Activated CD8-positive, alpha-beta T cell treated with anti-CD3 and anti-CD28 coated beads, Interleukin-2, amount 10 ng/mL, durations not matched to agents 7 days and 5 days (primary cell): ENCODE results near the gene DCN. TPM values are rescaled to one million over a fixed set of nuclear protein-coding genes. Genes with fewer than 3 reads are reported as not detected.

Experiments used
- ATAC-seq: fragments of 150-1000 bp; cut with Tn5 transposase; one replicate; pipeline ENCODE4 v1.10.0; 2021; ENCODE audit warnings: moderate library complexity
- CTCF ChIA-PET: fragments of 350-600 bp; sonication (Branson Sonifier 250); formaldehyde crosslinking; loops from one replicate; lab custom pipeline; 2021; ENCODE audit warnings: antibody characterized with exemption; lab: Charles Lee
- POLR2A ChIA-PET: fragments of 350-600 bp; sonication (Branson Sonifier 250); formaldehyde crosslinking; loops from one replicate; lab custom pipeline; 2021; ENCODE audit warnings: antibody characterized with exemption; lab: Charles Lee
- DNase-seq: peaks from one replicate; pipeline ENCODE4 v3.0.0-alpha.2; 2020
- H3K27ac Mint-ChIP-seq: one replicate; pipeline ENCODE4 v1.8.0; 2021; ENCODE audit warnings: mild to moderate bottlenecking, mixed read lengths
- H3K27me3 Mint-ChIP-seq: one replicate; pipeline ENCODE4 v1.8.0; 2021; ENCODE audit warnings: low read depth, mixed read lengths
- H3K36me3 Mint-ChIP-seq: one replicate; pipeline ENCODE4 v1.8.0; 2021; ENCODE audit warnings: low read depth, mixed read lengths
- H3K4me1 Mint-ChIP-seq: one replicate; pipeline ENCODE4 v1.8.0; 2021; ENCODE audit warnings: low read depth, mixed read lengths
- H3K4me3 Mint-ChIP-seq: one replicate; pipeline ENCODE4 v1.8.0; 2021; ENCODE audit warnings: mild to moderate bottlenecking, mixed read lengths
- H3K9me3 Mint-ChIP-seq: one replicate; pipeline ENCODE4 v1.8.0; 2022; ENCODE audit warnings: mixed read lengths; ENCODE audit not compliant: insufficient read depth
- total RNA-seq, 2 experiments: library from RNA; stranded (reverse); gene quantifications; one replicate each; pipeline ENCODE4 v1.2.3, GENCODE V29; 2021

The DCN gene
- total RNA-seq, 2 experiments from 2014 or later = not detected

DNA sequence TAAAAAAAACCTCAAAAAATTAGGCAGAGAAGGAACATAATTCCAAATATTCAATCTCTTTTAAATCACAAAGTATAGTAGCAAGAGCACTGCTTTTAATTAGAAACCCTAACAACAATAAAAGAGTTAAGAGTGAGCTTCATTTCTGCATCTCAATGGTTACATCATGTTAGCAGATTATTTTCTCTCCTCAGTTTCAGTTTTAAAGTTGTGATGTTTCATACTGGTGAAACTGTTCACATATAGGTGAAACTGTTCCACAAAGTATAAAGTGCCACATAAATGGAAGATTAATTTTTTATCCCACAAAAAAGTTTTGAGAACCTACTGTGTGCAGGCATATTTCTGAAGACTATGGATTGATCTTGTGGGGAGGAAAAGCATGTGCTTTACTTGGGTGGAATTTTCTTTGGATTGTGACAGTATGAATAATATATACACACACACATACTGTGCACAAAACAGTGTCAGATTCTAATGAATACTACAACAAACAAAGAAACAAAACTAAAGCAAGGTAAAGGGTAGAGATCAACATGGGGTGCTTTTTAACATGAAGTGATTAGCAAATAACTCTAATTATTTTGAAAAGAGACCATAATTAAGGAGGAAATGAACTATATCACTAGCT is 88.5 kb downstream of the DCN start:
- H3K4me3 Mint-ChIP-seq = no peak overlapping the region
- H3K9me3 Mint-ChIP-seq = peaks cover 3% of the 10 kb centered on the region
- no peaks in the 10 kb centered on the region for H3K36me3 Mint-ChIP-seq
- no peak for ATAC-seq
- ChIA-PET CTCF (no interaction called here), POLR2A (no interaction called here)
- H3K27ac Mint-ChIP-seq = no peak overlapping the region
- H3K27me3 Mint-ChIP-seq = no peaks in the 10 kb centered on the region
- H3K4me1 Mint-ChIP-seq = no peaks in the 10 kb centered on the region
- no peak for DNase-seq

DNA sequence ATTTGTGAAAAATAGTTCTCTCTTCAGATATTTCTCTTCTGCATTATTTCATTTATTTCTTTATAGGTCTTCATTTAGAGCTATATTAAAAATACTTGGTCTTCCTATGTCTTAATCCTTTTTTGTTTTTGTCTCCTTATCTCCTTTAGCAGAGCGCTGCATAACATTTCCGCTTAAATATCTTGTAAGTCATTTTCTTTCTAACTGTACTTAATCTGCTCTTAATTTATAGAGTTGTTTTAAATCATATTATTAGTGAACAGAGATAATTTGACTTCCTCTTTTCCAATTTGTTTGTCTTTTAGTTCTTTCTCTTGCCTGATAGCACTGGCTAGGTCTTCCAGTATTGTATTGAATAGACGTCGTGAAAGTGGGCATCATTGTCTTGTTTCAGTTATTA is 89.3 kb downstream of the DCN start:
- Mint-ChIP-seq H3K4me3 (no peak overlapping the region), H3K9me3 (peaks cover 8% of the 10 kb centered on the region), H3K4me1 (no peaks in the 10 kb centered on the region), H3K36me3 (no peaks in the 10 kb centered on the region), H3K27me3 (no peaks in the 10 kb centered on the region), H3K27ac (no peak overlapping the region)
- no peak for DNase-seq
- CTCF ChIA-PET = no interaction called here
- POLR2A ChIA-PET = no interaction called here
- ATAC-seq = no peak

DNA sequence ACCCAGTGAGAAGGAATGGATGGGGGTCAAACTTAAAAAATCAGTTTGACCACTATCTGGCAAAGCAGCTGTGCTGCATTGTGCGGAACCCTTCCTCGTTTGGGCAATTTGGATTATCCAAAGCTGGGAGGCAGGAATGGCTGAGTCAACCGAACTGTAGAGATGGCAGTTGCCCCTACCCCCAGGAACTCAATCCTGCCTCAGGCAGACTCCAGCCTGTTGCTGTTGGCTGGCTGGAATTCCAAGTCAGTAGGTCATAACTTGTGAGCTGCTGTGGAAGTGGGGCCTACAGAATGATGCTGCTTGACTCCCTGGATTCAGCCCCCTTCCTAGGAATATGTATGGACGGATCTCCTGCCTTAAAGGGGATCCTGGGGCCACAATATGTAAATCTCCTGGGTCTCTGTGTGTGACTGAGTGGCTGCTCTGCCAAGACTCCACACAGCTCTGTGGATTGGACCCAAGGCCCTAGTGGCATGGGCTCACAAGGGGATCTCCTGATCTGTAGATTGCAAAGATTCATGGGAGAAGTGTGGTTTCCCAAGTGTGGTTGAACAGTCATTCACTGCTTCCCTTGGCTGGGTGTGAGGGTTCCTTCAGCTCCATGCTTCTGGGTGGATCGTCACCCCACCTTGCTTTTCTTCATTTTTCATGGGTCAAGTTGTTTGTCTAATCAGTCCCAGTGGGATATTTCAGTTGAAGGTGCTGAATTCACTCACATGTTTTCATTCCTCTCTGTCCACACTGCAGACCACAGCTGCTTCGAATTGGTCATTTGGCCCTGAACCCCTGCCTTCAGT is 90.5 kb downstream of the DCN start:
- Mint-ChIP-seq H3K9me3 (peaks cover 8% of the 10 kb centered on the region), H3K4me3 (no peak overlapping the region), H3K27ac (no peak overlapping the region), H3K4me1 (no peaks in the 10 kb centered on the region), H3K36me3 (no peaks in the 10 kb centered on the region), H3K27me3 (no peaks in the 10 kb centered on the region)
- DNase-seq = no peak
- POLR2A ChIA-PET = no interaction called here
- ATAC-seq = no peak
- CTCF ChIA-PET = no interaction called here

Other genes starting within 250 kb of the DCN start
- not detected for gene CCER1, start 227.6 kb downstream of the DCN start, total RNA-seq
- gene EPYC, start 177.8 kb downstream of the DCN start, total RNA-seq = not detected
- gene KERA, start 124.8 kb downstream of the DCN start, total RNA-seq = not detected
- not detected for gene LUM, start 71.3 kb downstream of the DCN start, total RNA-seq